ENCODE data around the gene ATP2A2. TPM values are rescaled to one million over a fixed set of nuclear protein-coding genes. Genes with fewer than 3 reads are reported as not detected.
"Not testable (repeated sequence)": the region's sequence is repeated elsewhere in the genome, so short reads cannot be mapped to it uniquely, and the experiment has no call there.

Gene ATP2A2
- polyA plus RNA-seq, 3 donors = 29.6 to 88.1 (median 35.4) TPM

GRCh38 chr12:110333201-110333600, 52.2 kb downstream of the ATP2A2 start:
- H3K27ac ChIP-seq (ENCODE audit: low read depth, low read length) = no peak overlapping the region

- WGBS, 3 donors = 76 to 78% (median 76%) methylated on average over 4 of the region's 4 CpGs
- no peak overlapping the region for H3K27ac ChIP-seq (ENCODE audit: low read depth, low read length)
These were observed 54.5 kb downstream of the ATP2A2 start for GRCh38 chr12:110335481-110336045.

GRCh38 chr12:110337912-110338710, 57.1 kb downstream of the ATP2A2 start:
- WGBS, 3 donors = 88 to 91% (median 90%) methylated on average over 11 of the region's 11 CpGs
- no peak overlapping the region for H3K27ac ChIP-seq (ENCODE audit: low read depth, low read length)

- WGBS, 3 donors = 80 to 88% (median 83%) methylated on average over 3 of the region's 3 CpGs
- no peak overlapping the region for H3K27ac ChIP-seq (ENCODE audit: low read depth, low read length)
These were observed 57.7 kb downstream of the ATP2A2 start for GRCh38 chr12:110338754-110339153.

- WGBS, 3 donors = 30 to 82% (median 75%) methylated on average over 8 of the region's 8 CpGs
- H3K27ac ChIP-seq (ENCODE audit: low read depth, low read length) = no peak overlapping the region
These were observed 58.3 kb downstream of the ATP2A2 start for GRCh38 chr12:110339184-110339952.

- WGBS, 3 donors = 90 to 92% (median 92%) methylated on average over 8 of the region's 8 CpGs
- H3K27ac ChIP-seq (ENCODE audit: low read depth, low read length) = not testable (repeated sequence)
These were observed 59.2 kb downstream of the ATP2A2 start for GRCh38 chr12:110340261-110340660.

GRCh38 chr12:110340706-110341105, 59.7 kb downstream of the ATP2A2 start:
- WGBS, 3 donors = 93 to 96% (median 94%) methylated on average over 18 of the region's 18 CpGs
- no peak overlapping the region for H3K27ac ChIP-seq (ENCODE audit: low read depth, low read length)

GRCh38 chr12:110342157-110342556, 61.1 kb downstream of the ATP2A2 start:
- no peak overlapping the region for H3K27ac ChIP-seq (ENCODE audit: low read depth, low read length)
- 90 to 96% (median 93%) methylated on average over 15 of the region's 15 CpGs for WGBS, 3 donors

GRCh38 chr12:110343114-110343513, 62.1 kb downstream of the ATP2A2 start:
- 82 to 91% (median 89%) methylated on average over 5 of the region's 5 CpGs for WGBS, 3 donors
- H3K27ac ChIP-seq (ENCODE audit: low read depth, low read length) = no peak overlapping the region

- 87 to 91% (median 88%) methylated on average over 9 of the region's 9 CpGs for WGBS, 3 donors
- no peak overlapping the region for H3K27ac ChIP-seq (ENCODE audit: low read depth, low read length)
These were observed 62.9 kb downstream of the ATP2A2 start for GRCh38 chr12:110343736-110344555.

- H3K27ac ChIP-seq (ENCODE audit: low read depth, low read length) = no peak overlapping the region
- WGBS, 3 donors = 92 to 96% (median 95%) methylated on average over 11 of the region's 11 CpGs
These were observed 63.6 kb downstream of the ATP2A2 start for GRCh38 chr12:110344657-110345056.

- 55 to 65% (median 61%) methylated on average over 11 of the region's 11 CpGs for WGBS, 3 donors
- no peak overlapping the region for H3K27ac ChIP-seq (ENCODE audit: low read depth, low read length)
These were observed 64.2 kb downstream of the ATP2A2 start for GRCh38 chr12:110345176-110345661.

GRCh38 chr12:110345963-110346362, 64.9 kb downstream of the ATP2A2 start:
- no peak overlapping the region for H3K27ac ChIP-seq (ENCODE audit: low read depth, low read length)
- WGBS, 3 donors = 80 to 89% (median 82%) methylated on average over 12 of the region's 12 CpGs

- 93 to 97% (median 96%) methylated on average over 8 of the region's 8 CpGs for WGBS, 3 donors
- no peak overlapping the region for H3K27ac ChIP-seq (ENCODE audit: low read depth, low read length)
These were observed 66.7 kb downstream of the ATP2A2 start for GRCh38 chr12:110347767-110348166.

- 93 to 95% (median 94%) methylated on average over 7 of the region's 7 CpGs for WGBS, 3 donors
- H3K27ac ChIP-seq (ENCODE audit: low read depth, low read length) = no peak overlapping the region
These were observed 67.5 kb downstream of the ATP2A2 start for GRCh38 chr12:110348431-110349059.

GRCh38 chr12:110349096-110349495, 68.0 kb downstream of the ATP2A2 start:
- 62 to 91% (median 63%) methylated on average over 4 of the region's 4 CpGs for WGBS, 3 donors
- H3K27ac ChIP-seq (ENCODE audit: low read depth, low read length) = no peak overlapping the region

- H3K27ac ChIP-seq (ENCODE audit: low read depth, low read length) = no peak overlapping the region
- 38 to 67% (median 40%) methylated on average over 12 of the region's 12 CpGs for WGBS, 3 donors
These were observed 68.6 kb downstream of the ATP2A2 start for GRCh38 chr12:110349514-110350151.

Measured in adipose tissue (tissue), 3 donors.